Neuron (in vitro differentiated cells): ENCODE results near the gene ATP5F1A.
"Not testable (repeated sequence)": the region's sequence is repeated elsewhere in the genome, so short reads cannot be mapped to it uniquely, and the experiment has no call there.

Experiments used
- H2AFZ ChIP-seq: one replicate; pipeline ENCODE4 v1.6.1; 2013; ENCODE audit warnings: low read depth, mild to moderate bottlenecking, inconsistent platforms, low read length, moderate library complexity
- H3K27me3 ChIP-seq: one replicate; pipeline ENCODE4 v1.6.1; 2013; ENCODE audit warnings: low read length; ENCODE audit not compliant: insufficient read depth
- H3K36me3 ChIP-seq: one replicate; pipeline ENCODE4 v1.6.1; 2013; ENCODE audit warnings: low read length; ENCODE audit not compliant: insufficient read depth
- H3K4me1 ChIP-seq: one replicate; pipeline ENCODE4 v1.6.1; 2013; ENCODE audit warnings: low read length; ENCODE audit not compliant: insufficient read depth
- H3K4me3 ChIP-seq: 2 replicates; pipeline ENCODE4 v1.5.1; 2013; ENCODE audit warnings: mild to moderate bottlenecking, low read length, moderate library complexity
- H3K9me3 ChIP-seq: one replicate; pipeline ENCODE4 v1.6.1; 2013; ENCODE audit warnings: low read length

ATP5F1A gene

DNA sequence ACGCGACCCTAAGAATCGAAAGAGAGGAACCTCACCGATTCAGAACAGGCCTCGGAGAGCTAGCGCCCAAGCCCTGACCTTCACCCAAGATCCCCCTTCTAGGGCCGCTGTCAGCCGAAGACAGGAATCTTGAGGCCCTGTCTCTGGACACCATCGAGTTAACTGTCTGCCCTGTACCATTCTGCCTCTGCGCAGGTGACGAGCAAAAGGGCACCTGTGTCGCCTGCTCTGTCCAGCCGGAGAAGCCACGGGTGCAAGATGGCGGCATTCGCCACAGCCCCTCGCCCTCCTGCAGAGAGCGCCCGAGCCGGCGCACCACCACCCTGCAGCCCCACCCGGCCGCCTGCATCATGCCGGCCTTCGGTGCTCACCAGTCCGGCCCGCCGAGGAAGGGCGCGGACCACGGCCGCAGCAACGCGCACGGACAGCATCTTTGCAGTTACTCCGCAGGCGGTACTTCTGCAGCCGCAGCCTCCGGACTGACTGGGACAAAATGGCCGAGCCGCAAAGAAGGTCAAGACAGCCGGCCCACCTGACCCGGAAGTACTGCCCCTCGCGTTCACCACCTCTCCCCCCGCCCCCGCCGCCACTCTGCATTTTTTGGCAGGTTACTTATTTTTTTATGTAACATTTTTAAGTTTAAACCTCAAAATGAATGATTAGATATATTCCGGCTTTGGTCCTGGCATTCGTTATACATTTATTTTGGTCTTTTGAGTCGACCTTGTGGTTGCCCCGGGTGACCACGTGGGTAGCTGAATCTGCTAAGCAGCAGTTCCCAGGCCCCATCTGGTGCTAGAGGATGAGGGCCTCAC is at the start of gene ATP5F1A:
TSS of gene ATP5F1A (minus strand) at position 496 of the 815 bp plus-strand sequence. CDS start at position 431, 65 bp downstream.
- Histone ChIP-seq H3K27me3 (no peaks in the 10 kb centered on the region), H3K9me3 (no peaks in the 10 kb centered on the region), H3K4me1 (peaks cover 12% of the 10 kb centered on the region), H3K4me3 (peak within 1 kb of the TSS; percentile 88), H3K36me3 (peaks cover 23% of the 10 kb centered on the region), H2AFZ (peak within 1 kb of the TSS; percentile 94)

DNA sequence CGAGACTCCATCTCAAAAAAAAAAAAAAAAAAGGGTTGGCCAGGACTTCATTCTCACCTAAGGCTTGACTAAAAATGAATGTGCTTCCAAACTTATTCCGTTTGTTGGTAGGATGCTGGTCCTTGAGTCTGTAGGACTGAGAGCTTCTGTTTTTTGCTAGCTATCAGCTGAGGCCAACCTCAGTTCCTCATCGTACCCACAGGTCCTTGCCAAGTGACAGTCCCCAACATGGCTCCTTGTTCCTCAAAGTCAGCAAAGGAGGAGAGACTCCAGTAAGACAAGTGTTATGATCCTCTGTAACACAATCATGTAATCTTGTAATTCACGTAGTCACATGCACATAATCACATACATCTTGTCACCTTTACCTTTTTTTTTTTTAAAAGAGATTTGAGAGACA is 43.1 kb upstream of the ATP5F1A start:
- no peak overlapping the region for H3K4me3 ChIP-seq
- no peaks in the 10 kb centered on the region for H3K9me3 ChIP-seq
- no peak overlapping the region for H2AFZ ChIP-seq
- H3K4me1 ChIP-seq: no peaks in the 10 kb centered on the region
- H3K36me3 ChIP-seq: no peaks in the 10 kb centered on the region
- H3K27me3 ChIP-seq: no peaks in the 10 kb centered on the region

DNA sequence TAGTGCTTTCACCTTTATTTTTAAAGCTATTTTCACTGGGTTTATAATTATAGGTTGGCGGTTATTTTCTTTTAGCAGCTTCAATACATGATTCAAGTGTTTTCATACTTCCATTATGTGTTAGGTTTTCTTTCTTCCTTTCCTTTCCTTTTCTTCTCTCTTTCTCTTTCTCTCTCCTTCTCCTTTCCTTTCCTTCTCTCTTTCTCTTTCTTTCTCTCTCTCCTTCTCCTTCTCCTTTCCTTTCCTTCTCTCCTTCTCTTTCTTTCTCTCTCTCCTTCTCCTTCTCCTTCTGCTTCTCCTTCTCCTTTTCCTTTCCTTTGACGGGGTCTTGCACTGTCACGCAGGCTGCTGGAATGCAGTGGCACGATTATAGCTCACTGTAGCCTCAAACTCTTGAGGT is 42.1 kb upstream of the ATP5F1A start:
- Histone ChIP-seq H2AFZ (no peak overlapping the region), H3K27me3 (no peaks in the 10 kb centered on the region), H3K4me1 (no peaks in the 10 kb centered on the region), H3K36me3 (no peaks in the 10 kb centered on the region), H3K4me3 (no peak overlapping the region), H3K9me3 (no peaks in the 10 kb centered on the region)

DNA sequence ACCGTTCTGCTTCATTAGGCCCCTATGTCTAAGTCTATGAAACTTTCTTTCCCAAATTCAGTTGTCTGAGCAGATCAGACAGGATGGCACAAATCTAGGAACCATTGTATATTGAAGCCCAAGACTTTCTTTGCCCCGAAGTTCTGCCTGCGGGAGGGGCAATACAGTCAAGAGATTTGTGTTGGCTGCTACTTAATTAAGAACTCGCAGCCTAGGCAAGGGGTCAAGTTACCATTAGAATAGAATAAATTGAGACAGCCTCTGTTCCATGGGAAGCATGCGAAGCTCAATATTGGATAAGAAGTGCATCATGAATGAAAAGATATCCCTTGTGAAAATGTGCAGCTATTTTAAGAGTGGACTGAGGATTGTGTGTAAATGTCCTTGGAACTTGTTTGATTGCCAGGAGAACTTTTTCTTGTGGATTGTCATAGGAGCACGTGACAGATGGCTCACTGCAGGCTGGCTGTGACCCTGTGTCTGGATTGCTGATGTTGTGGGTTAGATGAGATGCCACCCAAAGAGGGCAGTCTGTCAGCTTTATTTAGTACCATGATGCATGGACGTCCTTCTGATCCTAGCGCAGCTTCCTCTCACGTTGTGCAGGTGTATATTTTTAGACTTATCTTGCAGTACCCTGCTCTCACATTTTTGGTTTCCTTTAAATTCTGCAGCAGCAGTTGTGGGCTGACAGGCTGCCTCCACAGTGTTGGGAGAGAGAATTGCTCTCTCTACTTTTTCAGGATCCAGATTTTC is 37.0 kb upstream of the ATP5F1A start:
- Histone ChIP-seq H3K4me3 (no peak overlapping the region), H3K27me3 (no peaks in the 10 kb centered on the region), H3K36me3 (peaks cover 9% of the 10 kb centered on the region), H3K9me3 (no peaks in the 10 kb centered on the region), H3K4me1 (no peaks in the 10 kb centered on the region), H2AFZ (no peak overlapping the region)

DNA sequence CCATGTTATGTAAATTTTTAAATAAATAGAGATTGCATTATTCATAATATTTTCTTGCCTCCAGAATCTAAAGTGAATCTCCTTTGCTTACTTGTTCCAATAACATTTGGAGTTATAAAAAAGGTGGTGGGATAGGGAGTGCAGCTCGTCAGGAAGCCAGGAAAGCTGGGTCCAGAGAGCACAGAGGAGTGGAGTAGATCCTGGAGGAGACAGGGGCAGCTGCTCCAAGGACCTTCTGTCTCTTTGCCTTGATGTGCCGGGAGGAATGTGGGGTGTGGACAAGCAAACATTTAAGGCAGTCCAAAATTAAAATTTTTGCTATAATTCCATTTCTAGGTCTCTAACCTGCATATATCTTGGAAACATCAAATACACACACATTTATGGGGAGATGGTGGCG is 35.4 kb upstream of the ATP5F1A start:
- Histone ChIP-seq H3K36me3 (peaks cover 25% of the 10 kb centered on the region), H3K9me3 (no peaks in the 10 kb centered on the region), H3K4me1 (no peaks in the 10 kb centered on the region), H2AFZ (no peak overlapping the region), H3K4me3 (no peak overlapping the region), H3K27me3 (no peaks in the 10 kb centered on the region)

DNA sequence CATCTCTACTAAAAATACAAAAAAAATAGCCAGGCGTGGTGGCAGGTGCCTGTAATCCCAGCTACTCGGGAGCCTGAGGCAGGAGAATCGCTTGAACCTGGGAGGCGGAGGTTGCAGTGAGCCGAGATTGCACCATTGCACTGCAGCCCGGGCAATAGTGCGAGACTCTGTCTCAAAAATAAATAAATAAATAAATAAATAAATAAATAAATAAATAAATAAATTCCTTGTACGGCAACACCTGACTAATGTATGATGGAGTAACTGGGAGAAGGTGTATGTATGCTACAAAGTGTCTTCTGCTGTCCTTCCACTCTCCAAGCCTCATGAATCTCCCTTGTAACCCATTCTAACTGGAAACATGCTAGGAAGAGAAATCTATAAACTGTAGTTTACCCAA is 32.5 kb upstream of the ATP5F1A start:
- H3K27me3 ChIP-seq, H2AFZ ChIP-seq, H3K4me3 ChIP-seq, H3K9me3 ChIP-seq, H3K4me1 ChIP-seq: not testable (repeated sequence)
- peaks cover 45% of the 10 kb centered on the region for H3K36me3 ChIP-seq

DNA sequence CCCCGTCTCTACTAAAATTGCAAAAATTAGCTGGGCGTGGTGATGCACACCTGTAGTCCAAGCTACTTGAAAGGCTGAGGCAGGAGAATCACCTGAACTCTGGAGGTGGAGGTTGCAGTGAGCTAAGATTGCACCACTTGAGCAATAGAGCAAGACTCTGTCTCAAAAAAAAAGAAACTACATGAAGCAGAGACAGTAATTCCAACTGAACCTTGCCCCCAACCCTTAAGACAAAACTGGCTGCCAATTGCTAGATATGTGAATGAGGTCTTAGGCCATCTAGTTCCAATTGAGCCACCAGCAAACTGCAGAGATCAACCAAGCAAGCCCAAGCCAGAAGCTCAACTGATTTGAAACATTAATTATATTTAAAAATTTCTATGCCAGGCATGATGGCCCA is 32.0 kb upstream of the ATP5F1A start:
- Histone ChIP-seq H2AFZ (no peak overlapping the region), H3K27me3 (no peaks in the 10 kb centered on the region), H3K4me3 (no peak overlapping the region), H3K36me3 (peaks cover 49% of the 10 kb centered on the region), H3K4me1 (peaks cover 5% of the 10 kb centered on the region), H3K9me3 (no peaks in the 10 kb centered on the region)

DNA sequence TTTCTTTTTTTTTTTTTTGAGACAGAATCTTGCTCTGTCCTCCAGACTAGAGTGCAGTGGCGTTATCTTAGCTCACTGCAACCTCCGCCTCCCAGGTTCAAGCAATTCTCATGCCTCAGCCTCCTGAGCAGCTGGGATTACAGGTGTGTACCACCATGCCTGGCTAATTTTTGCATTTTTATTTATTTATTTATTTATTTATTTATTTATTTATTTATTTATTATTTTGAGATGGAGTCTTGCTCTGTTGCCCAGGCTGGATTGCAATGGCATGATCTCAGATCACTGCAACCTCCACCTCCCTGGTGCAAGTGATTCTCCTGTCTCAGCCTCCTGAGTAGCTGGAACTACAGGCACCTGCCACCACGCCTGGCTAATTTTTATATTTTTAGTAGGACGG is 28.5 kb upstream of the ATP5F1A start:
- not testable (repeated sequence) for H3K4me3 ChIP-seq, H3K9me3 ChIP-seq, H2AFZ ChIP-seq, H3K27me3 ChIP-seq, H3K4me1 ChIP-seq
- H3K36me3 ChIP-seq: peaks cover 71% of the 10 kb centered on the region

DNA sequence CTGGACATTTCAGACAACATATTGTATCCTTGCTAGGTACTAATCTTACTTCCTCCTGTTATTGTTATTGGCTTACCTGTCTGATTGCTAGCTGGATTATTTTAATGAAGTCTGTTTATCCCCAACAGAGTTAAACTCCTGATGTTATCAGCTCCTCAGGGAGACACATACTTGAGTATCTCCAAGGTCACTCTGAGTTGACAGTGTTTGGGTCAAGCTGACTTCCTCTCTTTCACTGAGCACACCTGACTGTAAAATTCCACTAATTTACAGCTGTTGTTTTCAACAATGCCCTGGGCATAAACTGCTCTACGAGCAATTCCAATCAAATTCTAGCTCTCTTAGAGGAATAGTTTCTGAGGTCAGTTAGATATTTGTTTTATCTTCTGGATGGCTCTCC is 15.7 kb upstream of the ATP5F1A start:
- no peaks in the 10 kb centered on the region for H3K27me3 ChIP-seq
- no peak overlapping the region for H2AFZ ChIP-seq
- H3K4me1 ChIP-seq: no peaks in the 10 kb centered on the region
- H3K9me3 ChIP-seq: peaks cover 3% of the 10 kb centered on the region
- H3K36me3 ChIP-seq: peaks cover 54% of the 10 kb centered on the region
- no peak overlapping the region for H3K4me3 ChIP-seq

DNA sequence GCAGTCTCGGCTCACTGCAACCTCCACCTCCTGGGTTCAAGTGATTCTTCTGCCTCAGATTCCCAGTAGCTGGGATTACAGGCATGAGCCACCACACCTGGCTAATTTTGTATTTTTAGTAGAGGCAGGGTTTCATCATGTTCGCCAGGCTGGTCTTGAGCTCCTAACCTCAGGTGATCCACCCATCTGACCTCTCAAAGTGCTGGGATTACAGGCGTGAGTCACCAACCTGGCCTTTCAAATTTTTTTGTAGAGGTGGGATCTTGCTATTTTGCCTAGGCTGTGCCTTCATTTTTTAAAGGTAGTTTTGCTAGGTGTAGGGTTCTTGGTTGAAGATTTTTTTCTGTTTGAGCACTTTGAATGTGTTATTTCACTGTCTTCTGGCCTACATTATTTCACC is 12.3 kb upstream of the ATP5F1A start:
- H3K4me3 ChIP-seq: no peak overlapping the region
- H3K9me3 ChIP-seq: peaks cover 3% of the 10 kb centered on the region
- no peak overlapping the region for H2AFZ ChIP-seq
- peaks cover 54% of the 10 kb centered on the region for H3K36me3 ChIP-seq
- H3K27me3 ChIP-seq: no peaks in the 10 kb centered on the region
- no peaks in the 10 kb centered on the region for H3K4me1 ChIP-seq

DNA sequence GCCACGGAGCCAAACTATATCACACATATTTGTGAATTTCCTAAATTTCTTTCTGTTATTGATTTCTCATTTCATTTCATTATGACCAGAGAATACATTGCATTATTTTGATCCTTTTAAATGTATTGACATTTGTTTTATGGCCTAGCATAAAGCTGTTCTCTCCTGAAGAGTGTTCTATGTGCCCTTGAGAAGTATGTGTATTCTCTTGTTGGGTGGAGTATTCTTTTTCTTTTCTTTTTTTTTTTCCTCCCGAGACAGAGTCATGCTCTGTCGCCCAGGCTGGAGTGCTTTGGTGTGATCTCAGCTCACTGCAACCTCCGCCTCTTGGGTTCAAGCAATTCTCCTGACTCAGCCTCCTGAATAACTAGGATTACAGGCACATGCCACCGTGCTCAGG is 11.3 kb upstream of the ATP5F1A start:
- peaks cover 3% of the 10 kb centered on the region for H3K9me3 ChIP-seq
- H3K4me3 ChIP-seq: no peak overlapping the region
- H3K27me3 ChIP-seq: no peaks in the 10 kb centered on the region
- peaks cover 45% of the 10 kb centered on the region for H3K36me3 ChIP-seq
- no peak overlapping the region for H2AFZ ChIP-seq
- peaks cover 2% of the 10 kb centered on the region for H3K4me1 ChIP-seq

DNA sequence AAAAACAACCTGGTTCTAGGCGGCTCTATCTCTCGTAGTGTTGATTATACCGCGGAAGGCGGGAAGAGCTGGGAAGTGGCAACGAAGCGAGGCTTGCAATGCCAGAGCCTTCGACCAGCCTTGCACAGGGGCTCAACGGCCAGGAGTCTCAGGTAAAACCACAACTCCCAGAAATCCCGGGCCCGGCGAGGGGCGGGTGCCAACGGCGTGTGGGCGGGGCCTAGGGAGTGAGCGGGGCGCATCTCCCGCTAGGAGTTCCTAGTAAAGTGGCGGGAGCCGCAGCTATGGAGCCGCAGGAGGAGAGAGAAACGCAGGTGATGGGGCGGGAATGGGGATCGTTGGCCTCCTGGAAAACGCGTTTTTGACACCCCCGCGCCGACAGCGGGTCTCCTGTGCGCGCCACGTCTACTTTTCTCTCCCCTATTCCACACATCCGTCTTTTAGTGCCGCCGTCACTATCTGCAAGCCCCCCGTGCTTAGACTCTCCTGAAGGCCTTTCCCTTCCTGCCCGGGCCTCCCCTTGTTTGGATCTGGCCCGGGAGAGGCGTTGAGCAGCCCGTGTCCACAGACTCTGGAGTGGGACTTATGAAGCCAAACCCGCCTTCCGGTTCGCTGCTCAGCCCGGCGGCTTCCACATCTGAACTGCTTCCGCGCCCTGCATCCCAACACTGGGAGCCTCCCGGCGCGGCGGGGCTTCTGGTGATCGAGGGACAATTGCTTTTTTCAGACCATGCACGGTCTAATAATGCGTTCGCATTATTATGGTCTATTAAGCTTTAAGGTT is 6.2 kb upstream of the ATP5F1A start, which contains the start of gene HAUS1:
TSS of gene HAUS1 (plus strand) at position 258 of the 784 bp plus-strand sequence. CDS start at position 285, 27 bp downstream.
- Histone ChIP-seq H3K36me3 (peaks cover 19% of the 10 kb centered on the region), H2AFZ (peak within 1 kb of the TSS; percentile 88), H3K4me3 (peak within 1 kb of the TSS; percentile 89), H3K27me3 (no peaks in the 10 kb centered on the region), H3K4me1 (peaks cover 5% of the 10 kb centered on the region), H3K9me3 (no peaks in the 10 kb centered on the region)

DNA sequence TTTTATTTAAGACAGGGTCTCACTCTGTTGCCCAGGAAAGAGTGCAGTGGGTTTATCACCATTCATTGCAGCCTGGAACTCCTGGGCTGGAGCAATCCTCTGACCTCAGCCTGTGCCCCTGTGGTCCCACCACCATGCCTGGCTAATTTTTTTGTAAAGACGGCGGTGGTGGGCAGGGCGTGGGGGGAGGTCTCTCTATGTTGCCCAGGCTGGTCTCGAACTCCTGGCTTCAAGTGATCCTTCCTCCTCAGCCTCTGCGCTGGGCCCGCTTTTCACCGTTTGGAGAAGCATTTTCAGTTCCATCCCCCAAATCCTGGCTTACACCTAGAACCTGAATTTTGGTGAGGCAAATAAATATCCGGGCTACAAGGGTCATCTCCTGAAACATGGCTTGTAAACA is 1.4 kb upstream of the ATP5F1A start:
- no peak overlapping the region for H3K4me3 ChIP-seq
- H3K36me3 ChIP-seq: peaks cover 14% of the 10 kb centered on the region
- H3K27me3 ChIP-seq: no peaks in the 10 kb centered on the region
- H2AFZ ChIP-seq: no peak overlapping the region
- no peaks in the 10 kb centered on the region for H3K9me3 ChIP-seq
- H3K4me1 ChIP-seq: peaks cover 15% of the 10 kb centered on the region
